HG03066 (cell line): Measurements from ENCODE around the gene ADIG.

Experiments
- ATAC-seq: cut with Tn5 transposase; IDR thresholded peaks from one replicate; pipeline ENCODE4 v1.9.1; 2021; ENCODE audit warnings: low read depth; ENCODE audit not compliant: unreplicated experiment

Gene ADIG

DNA sequence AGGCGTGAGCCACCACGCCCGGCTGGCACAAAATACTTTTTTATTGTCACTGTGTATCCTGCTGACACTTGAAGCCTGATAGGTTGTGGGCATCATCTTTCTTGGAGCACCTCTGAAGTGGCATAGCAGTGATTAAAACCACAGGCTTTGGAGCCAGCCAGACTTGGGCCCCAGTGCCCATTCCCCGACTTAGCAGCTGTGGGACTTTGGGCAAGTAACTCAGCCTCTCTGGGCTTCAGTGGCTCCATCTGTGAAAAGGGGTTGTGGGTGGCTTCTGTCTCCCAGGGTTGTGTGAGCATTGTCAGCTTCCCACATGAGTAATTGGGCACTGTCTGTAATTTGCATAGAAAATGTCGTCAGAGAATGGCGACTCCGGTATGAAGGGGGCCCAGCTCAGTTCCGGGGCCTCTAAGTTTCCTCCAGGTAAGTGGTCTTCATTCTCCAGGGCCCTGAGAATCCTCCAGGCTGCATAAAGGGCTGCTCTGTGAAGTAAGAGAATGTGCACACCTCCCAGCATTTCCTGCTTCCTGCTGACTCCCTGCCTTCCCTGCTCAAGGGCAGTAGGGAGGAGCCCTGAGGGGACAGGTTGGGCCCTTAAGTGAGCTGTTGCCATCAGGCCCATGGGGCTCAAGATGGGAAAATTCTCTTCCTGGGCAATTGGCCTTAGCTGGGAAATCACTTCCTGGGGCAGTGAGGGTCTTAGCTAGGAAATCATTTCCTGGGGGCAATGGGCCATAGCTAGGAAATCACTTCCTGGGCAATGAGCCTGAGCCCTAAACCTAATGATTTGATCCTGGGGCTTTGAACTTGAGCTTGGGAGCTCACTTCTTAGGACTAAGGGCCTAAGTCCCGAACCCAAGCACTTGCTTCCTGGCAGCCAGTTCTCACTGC is 47.8 kb downstream of the ADIG start:
- ATAC-seq, result no peak

- no peak for ATAC-seq
These were observed 49.0 kb downstream of the ADIG start for GRCh38 chr20:38629979-38630378.

DNA sequence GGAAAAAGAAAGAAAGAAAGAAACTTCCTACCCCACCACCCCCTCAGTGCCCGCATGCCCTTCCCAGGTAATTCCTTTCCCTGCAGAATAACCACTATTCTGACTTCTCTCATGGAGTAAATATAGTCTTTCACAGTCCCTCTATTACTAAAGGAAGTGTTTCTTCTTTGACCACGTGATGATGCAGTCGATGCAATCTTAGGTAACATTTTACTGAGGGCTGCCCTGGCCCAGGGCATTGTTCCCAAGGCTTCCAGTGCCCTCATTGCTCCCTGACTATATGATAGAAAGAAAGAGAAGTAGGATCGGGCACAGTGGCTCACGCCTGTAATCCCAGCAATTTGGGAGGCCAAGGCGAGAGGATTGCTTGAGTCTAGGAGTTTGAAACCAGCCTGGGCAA is 49.7 kb downstream of the ADIG start:
- no peak for ATAC-seq

GRCh38 chr20:38631155-38632022 is 50.4 kb downstream of the ADIG start:
- ATAC-seq, result no peak

- ATAC-seq, result no peak
These were observed 52.6 kb downstream of the ADIG start for GRCh38 chr20:38633577-38634093.

GRCh38 chr20:38635721-38636288 is 54.8 kb downstream of the ADIG start:
- no peak for ATAC-seq
